H9 (cell line): ENCODE data around the gene CCDC126. TPM values are rescaled to one million over a fixed set of nuclear protein-coding genes. Genes with fewer than 3 reads are reported as not detected.

Source experiments
- DNase-seq: peaks from one replicate; pipeline ENCODE4 v3.0.0-alpha.2; 2017
- H2AFZ ChIP-seq: one replicate; pipeline ENCODE4 v1.6.1; 2013; ENCODE audit warnings: mild to moderate bottlenecking, low read length, control low read depth, moderate library complexity
- H2AK5ac ChIP-seq: 2 replicates; pipeline ENCODE4 v1.6.1; 2013; ENCODE audit warnings: low read length, control low read depth, mixed read lengths; ENCODE audit not compliant: insufficient read length
- H2BK120ac ChIP-seq: one replicate; pipeline ENCODE4 v1.6.1; 2013; ENCODE audit warnings: low read depth, mild to moderate bottlenecking, low read length, control low read depth, inconsistent platforms; ENCODE audit not compliant: poor library complexity, severe bottlenecking
- H2BK12ac ChIP-seq: 2 replicates; pipeline ENCODE4 v1.6.1; 2013; ENCODE audit warnings: low read length, control low read depth, mixed read lengths, low read depth; ENCODE audit not compliant: insufficient read length
- H2BK15ac ChIP-seq: 2 replicates; pipeline ENCODE4 v1.6.1; 2013; ENCODE audit warnings: low read depth, low read length, control low read depth
- H2BK20ac ChIP-seq: one replicate; pipeline ENCODE4 v1.6.1; 2013; ENCODE audit warnings: low read depth, mild to moderate bottlenecking, low read length, control low read depth, inconsistent platforms; ENCODE audit not compliant: poor library complexity, severe bottlenecking
- H2BK5ac ChIP-seq: 2 replicates; pipeline ENCODE4 v1.6.1; 2013; ENCODE audit warnings: low read length, control low read depth, mixed read lengths; ENCODE audit not compliant: insufficient read length
- H3K14ac ChIP-seq: 2 replicates; pipeline ENCODE4 v1.6.1; 2013; ENCODE audit warnings: low read length, control low read depth; ENCODE audit not compliant: insufficient read depth
- H3K18ac ChIP-seq: 2 replicates; pipeline ENCODE4 v1.6.1; 2013; ENCODE audit warnings: low read depth, mild to moderate bottlenecking, mixed read lengths, low read length, control low read depth; ENCODE audit not compliant: insufficient read length
- H3K23ac ChIP-seq: 2 replicates; pipeline ENCODE4 v1.6.1; 2013; ENCODE audit warnings: low read length, control low read depth, mixed read lengths, low read depth; ENCODE audit not compliant: insufficient read length
- H3K23me2 ChIP-seq: 2 replicates; pipeline ENCODE4 v1.6.1; 2013; ENCODE audit warnings: low read depth, mild to moderate bottlenecking, mixed read lengths, low read length, control low read depth; ENCODE audit not compliant: insufficient read length, poor library complexity, severe bottlenecking
- H3K27ac ChIP-seq: 2 replicates; pipeline ENCODE4 v1.5.1; 2013; ENCODE audit warnings: low read length, control low read depth, mixed read lengths, low read depth; ENCODE audit not compliant: insufficient read length
- H3K27me3 ChIP-seq: 2 replicates; pipeline ENCODE4 v1.6.1; 2013; ENCODE audit warnings: low read length, control low read depth, inconsistent platforms; ENCODE audit not compliant: insufficient read depth
- H3K4ac ChIP-seq: 2 replicates; pipeline ENCODE4 v1.6.1; 2013; ENCODE audit warnings: low read depth, mild to moderate bottlenecking, control low read depth, inconsistent platforms, low read length, moderate library complexity
- H3K4me1 ChIP-seq: 2 replicates; pipeline ENCODE4 v1.6.1; 2013; ENCODE audit warnings: low read length, control low read depth, inconsistent platforms; ENCODE audit not compliant: insufficient read depth
- H3K4me2 ChIP-seq: 2 replicates; pipeline ENCODE4 v1.6.1; 2013; ENCODE audit warnings: low read length, control low read depth, mixed read lengths; ENCODE audit not compliant: insufficient read length, insufficient read depth
- H3K56ac ChIP-seq: 2 replicates; pipeline ENCODE4 v1.6.1; 2013; ENCODE audit warnings: low read depth, mild to moderate bottlenecking, mixed read lengths, low read length, control low read depth; ENCODE audit not compliant: insufficient read length
- H3K79me1 ChIP-seq: 2 replicates; pipeline ENCODE4 v1.6.1; 2013; ENCODE audit warnings: low read depth, mild to moderate bottlenecking, moderate library complexity, low read length, control low read depth, inconsistent platforms; ENCODE audit not compliant: insufficient read depth, poor library complexity, severe bottlenecking
- H3K79me2 ChIP-seq: 2 replicates; pipeline ENCODE4 v1.6.1; 2013; ENCODE audit warnings: low read length, control low read depth, inconsistent platforms; ENCODE audit not compliant: insufficient read depth
- H3K9ac ChIP-seq: 2 replicates; pipeline ENCODE4 v1.6.1; 2013; ENCODE audit warnings: low read length, control low read depth, mixed read lengths; ENCODE audit not compliant: insufficient read length; ENCODE audit errors: extremely low read depth
- H3K9me3 ChIP-seq: one replicate; pipeline ENCODE4 v1.6.1; 2013; ENCODE audit warnings: low read depth, low read length, inconsistent platforms; ENCODE audit not compliant: control insufficient read depth
- H3T11ph ChIP-seq: one replicate; pipeline ENCODE4 v1.6.1; 2013; ENCODE audit warnings: mild to moderate bottlenecking, low read length, control low read depth, inconsistent platforms
- H4K20me1 ChIP-seq: one replicate; pipeline ENCODE4 v1.6.1; 2013; ENCODE audit not compliant: control insufficient read depth, insufficient read length, insufficient read depth
- H4K5ac ChIP-seq: 2 replicates; pipeline ENCODE4 v1.6.1; 2013; ENCODE audit warnings: low read depth, mild to moderate bottlenecking, mixed read lengths, low read length, control low read depth; ENCODE audit not compliant: insufficient read length
- H4K8ac ChIP-seq: replicated peaks from 2 replicates; pipeline ENCODE4 v1.6.1; 2013; ENCODE audit warnings: low read length, control low read depth, mixed read lengths, low read depth; ENCODE audit not compliant: insufficient read length
- H4K91ac ChIP-seq: 2 replicates; pipeline ENCODE4 v1.6.1; 2013; ENCODE audit warnings: low read depth, mild to moderate bottlenecking, moderate library complexity, mixed read lengths, low read length, control low read depth; ENCODE audit not compliant: insufficient read length
- H3K27ac Mint-ChIP-seq, 3 experiments: 2 replicates in 2 of 3; 3 replicates in 1 of 3; pipeline ENCODE4 v1.8.0; 2020 to 2021; ENCODE audit warnings: mixed read lengths in 3 of 3, mild to moderate bottlenecking in 1 of 3, moderate library complexity in 1 of 3
- H3K27me3 Mint-ChIP-seq: 2 replicates; pipeline ENCODE4 v1.8.0; 2021; ENCODE audit warnings: low read depth, mild to moderate bottlenecking, moderate library complexity, mixed read lengths
- H3K36me3 Mint-ChIP-seq, 3 experiments: 2 replicates in 2 of 3; 3 replicates in 1 of 3; pipeline ENCODE4 v1.8.0; 2020 to 2021; ENCODE audit warnings: low read depth in 3 of 3, mixed read lengths in 3 of 3; ENCODE audit not compliant: insufficient read depth in 1 of 3
- H3K4me1 Mint-ChIP-seq, 2 experiments: 2 replicates each; pipeline ENCODE4 v1.8.0; 2020; ENCODE audit warnings: mixed read lengths in 2 of 2
- H3K4me3 Mint-ChIP-seq, 2 experiments: 2 replicates in 1 of 2; 3 replicates in 1 of 2; pipeline ENCODE4 v1.8.0; 2020 to 2021; ENCODE audit warnings: mild to moderate bottlenecking in 2 of 2, mixed read lengths in 2 of 2, moderate library complexity in 1 of 2
- H3K9me3 Mint-ChIP-seq, 2 experiments: 2 replicates in 1 of 2; 3 replicates in 1 of 2; pipeline ENCODE4 v1.8.0; 2020; ENCODE audit warnings: mild to moderate bottlenecking in 2 of 2, mixed read lengths in 2 of 2, moderate library complexity in 1 of 2
- CTCF ChIP-seq: fragments of 200-600 bp; sonication (generic); conservative IDR thresholded peaks from 3 replicates; pipeline ENCODE4 v1.8.0; 2021; ENCODE audit warnings: antibody characterized with exemption, mild to moderate bottlenecking
- total RNA-seq: library from RNA; stranded (reverse); gene quantifications from 2 replicates; pipeline ENCODE4 v1.2.1, GENCODE V29; 2021

Gene CCDC126
- total RNA-seq, 1 experiment from 2014 or later: 4.0 TPM

DNA sequence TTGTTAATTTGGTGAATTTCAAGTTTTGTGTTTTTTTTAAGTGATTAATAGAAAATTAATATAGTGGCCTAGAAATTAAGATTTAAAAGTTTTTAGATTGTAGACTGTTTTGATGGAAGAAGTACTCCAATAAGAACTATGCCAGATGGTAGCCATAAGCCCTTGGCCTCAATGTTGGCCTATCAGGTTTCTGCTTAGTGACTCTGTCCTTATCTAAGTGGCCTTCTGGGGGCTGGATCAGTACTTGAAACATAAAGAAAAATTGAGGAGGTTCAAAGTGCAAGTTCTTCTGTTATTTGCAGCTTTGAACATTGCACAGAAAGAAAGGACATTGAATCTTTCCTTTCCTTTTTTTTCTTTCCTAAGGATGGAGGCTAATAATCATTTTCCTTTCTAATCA is 9.9 kb downstream of the CCDC126 start:
- H3K4me3 Mint-ChIP-seq: no peak overlapping the region
- no peak for DNase-seq
- H3K27me3 ChIP-seq: no peaks in the 10 kb centered on the region
- no peak overlapping the region for H3K18ac ChIP-seq
- no peak overlapping the region for H2BK15ac ChIP-seq
- no peak overlapping the region for H3K4me2 ChIP-seq
- peaks cover 0 to 4% of the 10 kb centered on the region in 2 experiments; a peak in 1 of 4 replicates for H3K4me1 Mint-ChIP-seq
- H3K9me3 Mint-ChIP-seq: no peaks in the 10 kb centered on the region; a peak in 1 of 5 replicates
- no peak overlapping the region for H3K23ac ChIP-seq
- H3K27me3 Mint-ChIP-seq: no peaks in the 10 kb centered on the region
- H3K14ac ChIP-seq: no peak overlapping the region
- H2AFZ ChIP-seq: no peak overlapping the region
- H3K4me1 ChIP-seq: no peaks in the 10 kb centered on the region
- H3K79me1 ChIP-seq: no peaks in the 10 kb centered on the region
- no peak overlapping the region for H4K91ac ChIP-seq
- no peak overlapping the region for H3K9ac ChIP-seq
- H2AK5ac ChIP-seq: no peak overlapping the region
- H3K36me3 Mint-ChIP-seq: peaks cover 0 to 10% (median 4%) of the 10 kb centered on the region in 3 experiments; a peak in 4 of 7 replicates
- H4K5ac ChIP-seq: no peak overlapping the region
- no peak overlapping the region for H3K56ac ChIP-seq
- no peak overlapping the region; a peak in 1 of 7 replicates for H3K27ac Mint-ChIP-seq
- no peak overlapping the region for H3T11ph ChIP-seq
- no peaks in the 10 kb centered on the region for H3K9me3 ChIP-seq
- H3K27ac ChIP-seq: no peak overlapping the region
- no peaks in the 10 kb centered on the region for H3K23me2 ChIP-seq
- H2BK120ac ChIP-seq: no peak overlapping the region
- H4K8ac ChIP-seq: no peak overlapping the region
- H3K79me2 ChIP-seq: no peaks in the 10 kb centered on the region
- no peak overlapping the region for H2BK5ac ChIP-seq
- TF ChIP-seq CTCF: no peak
- H2BK20ac ChIP-seq: no peak overlapping the region
- no peak overlapping the region for H3K4ac ChIP-seq
- H2BK12ac ChIP-seq: no peak overlapping the region
- no peaks in the 10 kb centered on the region for H4K20me1 ChIP-seq
